Testis (tissue), 3 donors: ENCODE results near the gene FAIM2. TPM values are rescaled to one million over a fixed set of nuclear protein-coding genes. Genes with fewer than 3 reads are reported as not detected.
"Not testable (repeated sequence)": the region's sequence is repeated elsewhere in the genome, so short reads cannot be mapped to it uniquely, and the experiment has no call there.

ENCODE experiments used
- DNase-seq: peaks from one replicate; pipeline ENCODE4 v3.0.0-alpha.2; 2019
- H3K27ac ChIP-seq, 2 donors: fragments of 200-600 bp; sonication (generic); one replicate each; pipeline ENCODE4 v1.5.1; 2019
- H3K27me3 ChIP-seq: fragments of 200-600 bp; sonication (generic); one replicate; pipeline ENCODE4 v1.5.1; 2019
- H3K36me3 ChIP-seq: fragments of 200-600 bp; sonication (generic); one replicate; pipeline ENCODE4 v1.5.1; 2017; ENCODE audit warnings: low read depth; ENCODE audit errors: missing control alignments
- H3K4me1 ChIP-seq: fragments of 200-600 bp; sonication (generic); one replicate; pipeline ENCODE4 v1.5.1; 2019
- H3K4me3 ChIP-seq, 2 donors: fragments of 200-600 bp; sonication (generic); one replicate each; pipeline ENCODE4 v1.5.1; 2017 to 2019
- H3K9me3 ChIP-seq: fragments of 200-600 bp; sonication (generic); one replicate; pipeline ENCODE4 v1.5.1; 2017
- POLR2A ChIP-seq: fragments of 450-650 bp; IDR thresholded peaks from one replicate; pipeline ENCODE4 v1.6.1; 2017; ENCODE audit warnings: antibody characterized with exemption, mild to moderate bottlenecking, moderate library complexity
- WGBS, 2 donors: methylation state at CpG; one replicate each; pipeline ENCODE4 v1.1.5; 2018; 5-methylcytosine and 5-hydroxymethylcytosine counted together
- intact Hi-C: fragments of 100-400 bp; cut with DNase I; formaldehyde crosslinking; loops from one replicate; pipeline ENCODE4 v1.15.1; 2023; ENCODE audit warnings: low total_unique reads
- polyA plus RNA-seq: library from polyadenylated mRNA; stranded (reverse); fragments of 350-450 nt; fragmentation: Illumina TruSeq; extraction: RNeasy Lipid Tissue Mini Kit (QIAGEN cat#74804); gene quantifications from one replicate; pipeline ENCODE4 v1.2.3, GENCODE V29; 2014; ENCODE audit warnings: low read depth, low replicate concordance; ENCODE audit not compliant: insufficient read depth
- total RNA-seq, 2 donors: library from RNA; depleted of rRNA; stranded (reverse); fragments of >200 nt; gene quantifications; one replicate each; pipeline ENCODE4 v1.2.3, GENCODE V29; 2016
- TF ChIP-seq, protein P1 (sequence below), 3 experiments: fragments of 450-650 bp in 2 of 3; fragments of 200-600 bp in 1 of 3; sonication (generic) in 1 of 3; IDR thresholded peaks; one replicate each; pipeline ENCODE4 v1.5.1; 2016 to 2019; ENCODE audit warnings: antibody characterized with exemption in 3 of 3, mild to moderate bottlenecking in 2 of 3, moderate library complexity in 1 of 3

FAIM2 gene
- total and polyA plus RNA-seq, 3 donors from 2014 or later: 14.6 to 67.5 (median 15.3) TPM

DNA sequence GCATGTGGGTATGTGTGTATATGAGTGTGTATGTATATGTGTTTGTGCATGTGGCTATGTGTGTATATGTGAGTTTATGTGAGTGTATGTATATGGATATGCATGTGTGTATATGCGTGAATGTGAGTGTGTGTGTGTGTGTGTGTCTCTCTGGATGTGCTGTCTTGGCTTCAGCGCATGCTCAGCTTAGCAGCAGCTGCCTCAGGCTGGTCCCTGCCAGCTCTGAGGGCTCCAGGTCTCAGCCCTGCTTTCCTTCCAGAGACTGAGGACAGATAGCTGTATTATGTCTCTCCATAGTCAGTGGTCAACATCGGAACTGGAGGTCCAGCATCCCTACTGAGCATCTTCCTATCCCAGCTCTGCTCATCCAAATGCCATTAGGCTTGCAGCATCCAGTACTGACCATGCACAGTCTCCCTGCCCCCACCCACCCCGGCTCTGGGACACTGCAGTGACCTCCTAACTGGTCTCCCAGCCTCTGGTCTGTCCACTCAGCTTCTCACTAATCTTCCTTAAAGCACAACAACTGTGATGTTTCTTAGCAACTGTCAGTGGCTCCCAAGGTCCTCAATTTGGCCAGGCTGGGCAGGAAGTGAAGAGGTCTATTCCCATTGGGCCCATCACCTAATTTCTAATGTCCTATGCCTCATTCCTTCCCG is 22.8 kb downstream of the FAIM2 start:
- WGBS, 2 donors: 68 to 81% methylated on average over 4 to 5 of the region's 5 CpGs
- intact Hi-C loops: no loop called here

DNA sequence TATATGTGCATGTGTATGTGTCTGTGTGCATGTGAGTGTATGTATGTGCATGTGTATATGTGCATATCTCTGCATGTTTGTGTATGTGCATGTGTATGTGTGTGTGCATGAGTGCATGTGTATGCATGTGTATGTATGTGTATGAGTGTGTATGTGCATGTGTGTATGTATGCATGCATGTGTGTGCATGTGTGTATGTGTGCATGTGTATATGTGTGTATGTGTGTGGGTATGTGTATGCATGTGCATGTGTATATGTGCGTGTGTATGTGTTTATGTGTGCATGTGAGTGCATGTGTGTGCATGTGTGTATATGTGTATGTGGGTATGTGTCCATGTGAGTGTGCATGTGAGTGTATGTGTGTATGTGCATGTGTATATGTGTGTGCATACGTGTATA is 24.6 kb downstream of the FAIM2 start:
- intact Hi-C loops, H3K4me3 ChIP-seq: not testable (repeated sequence)
- 48 to 62% methylated on average over 2 of the region's 2 CpGs for WGBS, 2 donors

More for the DNA sequence above, 22.8 kb downstream of the FAIM2 start:
- Histone ChIP-seq H3K9me3 (no peaks in the 10 kb centered on the region), H3K27me3 (no peaks in the 10 kb centered on the region), H3K4me1 (no peaks in the 10 kb centered on the region), H3K4me3 (no peak overlapping the region), H3K27ac (no peak overlapping the region), H3K36me3 (no peaks in the 10 kb centered on the region)
- DNase-seq: no peak
- TF ChIP-seq, protein P1, sequence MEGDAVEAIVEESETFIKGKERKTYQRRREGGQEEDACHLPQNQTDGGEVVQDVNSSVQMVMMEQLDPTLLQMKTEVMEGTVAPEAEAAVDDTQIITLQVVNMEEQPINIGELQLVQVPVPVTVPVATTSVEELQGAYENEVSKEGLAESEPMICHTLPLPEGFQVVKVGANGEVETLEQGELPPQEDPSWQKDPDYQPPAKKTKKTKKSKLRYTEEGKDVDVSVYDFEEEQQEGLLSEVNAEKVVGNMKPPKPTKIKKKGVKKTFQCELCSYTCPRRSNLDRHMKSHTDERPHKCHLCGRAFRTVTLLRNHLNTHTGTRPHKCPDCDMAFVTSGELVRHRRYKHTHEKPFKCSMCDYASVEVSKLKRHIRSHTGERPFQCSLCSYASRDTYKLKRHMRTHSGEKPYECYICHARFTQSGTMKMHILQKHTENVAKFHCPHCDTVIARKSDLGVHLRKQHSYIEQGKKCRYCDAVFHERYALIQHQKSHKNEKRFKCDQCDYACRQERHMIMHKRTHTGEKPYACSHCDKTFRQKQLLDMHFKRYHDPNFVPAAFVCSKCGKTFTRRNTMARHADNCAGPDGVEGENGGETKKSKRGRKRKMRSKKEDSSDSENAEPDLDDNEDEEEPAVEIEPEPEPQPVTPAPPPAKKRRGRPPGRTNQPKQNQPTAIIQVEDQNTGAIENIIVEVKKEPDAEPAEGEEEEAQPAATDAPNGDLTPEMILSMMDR (IDR thresholded peaks at IDR 0.05): no peak
- no peak for TF ChIP-seq POLR2A

DNA sequence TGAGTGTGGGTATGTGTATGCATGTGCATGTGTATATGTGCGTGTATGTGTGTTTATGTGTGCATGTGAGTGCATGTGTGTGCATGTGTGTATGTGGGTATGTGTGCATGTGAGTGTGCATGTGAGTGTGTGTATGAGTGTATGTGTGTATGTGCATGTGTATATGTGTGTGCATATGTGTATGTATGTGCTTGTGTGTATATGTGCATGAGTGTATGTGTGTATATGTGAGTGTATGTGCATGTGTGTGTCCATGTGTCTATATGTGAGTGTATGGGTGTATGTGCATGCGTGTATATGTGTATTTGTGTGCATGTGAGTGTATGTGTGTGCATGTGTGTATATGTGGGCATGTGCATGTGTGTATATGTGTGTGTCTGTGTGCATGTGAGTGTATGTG is 25.7 kb downstream of the FAIM2 start:
- Histone ChIP-seq H3K27ac (no peak overlapping the region), H3K27me3 (no peaks in the 10 kb centered on the region), H3K9me3 (no peaks in the 10 kb centered on the region), H3K4me1 (no peaks in the 10 kb centered on the region), H3K36me3 (no peaks in the 10 kb centered on the region), H3K4me3 (no peak overlapping the region)
- intact Hi-C loops: no loop called here
- DNase-seq: no peak
- WGBS, 2 donors: 40 to 65% methylated on average over 2 of the region's 2 CpGs
- TF ChIP-seq POLR2A: no peak
- TF ChIP-seq, protein P1 (IDR thresholded peaks at IDR 0.05): no peak

More for the DNA sequence above, 24.6 kb downstream of the FAIM2 start:
- H3K27ac ChIP-seq, H3K4me1 ChIP-seq, H3K27me3 ChIP-seq, DNase-seq, H3K9me3 ChIP-seq, H3K36me3 ChIP-seq: not testable (repeated sequence)

DNA sequence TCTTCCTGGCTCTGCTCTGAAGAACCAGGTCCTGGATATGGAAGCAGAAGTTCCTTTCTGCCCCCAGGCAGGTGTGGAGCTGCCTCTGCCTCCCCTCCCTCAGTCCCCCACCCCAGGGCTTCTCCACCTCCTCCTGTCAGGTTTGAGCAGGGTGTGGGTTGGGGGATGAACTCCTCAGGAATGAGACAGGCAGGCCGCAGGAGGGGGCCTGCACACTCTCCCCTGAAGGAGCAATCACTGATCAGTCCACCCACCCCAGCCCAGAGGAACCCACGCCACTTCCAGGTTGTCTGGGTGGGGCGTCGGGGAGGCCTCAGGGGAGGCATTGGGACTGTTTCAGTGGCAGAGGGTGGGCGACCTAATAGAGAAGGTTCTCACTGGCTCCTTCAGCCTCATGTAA is 26.6 kb downstream of the FAIM2 start:
- H3K27me3 ChIP-seq: no peaks in the 10 kb centered on the region
- H3K27ac ChIP-seq: no peak overlapping the region
- no peaks in the 10 kb centered on the region for H3K36me3 ChIP-seq
- no peaks in the 10 kb centered on the region for H3K9me3 ChIP-seq
- DNase-seq: no peak
- 76 to 100% methylated on average over 3 to 5 of the region's 5 CpGs for WGBS, 2 donors
- H3K4me1 ChIP-seq: no peaks in the 10 kb centered on the region
- intact Hi-C loops: no loop called here
- TF ChIP-seq, protein P1 (IDR thresholded peaks at IDR 0.05): no peak
- TF ChIP-seq POLR2A: no peak
- no peak overlapping the region for H3K4me3 ChIP-seq

GRCh38 chr12:49876070-49876469 is 27.6 kb downstream of the FAIM2 start:
- Histone ChIP-seq H3K36me3 (no peaks in the 10 kb centered on the region), H3K9me3 (no peaks in the 10 kb centered on the region), H3K4me1 (no peaks in the 10 kb centered on the region), H3K4me3 (no peak overlapping the region), H3K27me3 (no peaks in the 10 kb centered on the region), H3K27ac (no peak overlapping the region)
- intact Hi-C loops: no loop called here
- no peak for TF ChIP-seq POLR2A
- TF ChIP-seq, protein P1 (IDR thresholded peaks at IDR 0.05): no peak
- 93 to 95% methylated on average over 3 of the region's 3 CpGs for WGBS, 2 donors
- no peak for DNase-seq
